HG03097 (cell line): Measurements from ENCODE around the gene TMSB10.
"Not testable (repeated sequence)": the region's sequence is repeated elsewhere in the genome, so short reads cannot be mapped to it uniquely, and the experiment has no call there.

Experiments used
- ATAC-seq: cut with Tn5 transposase; IDR thresholded peaks from one replicate; pipeline ENCODE4 v1.9.1; 2021; ENCODE audit not compliant: unreplicated experiment, low FRiP score

TMSB10 gene

DNA sequence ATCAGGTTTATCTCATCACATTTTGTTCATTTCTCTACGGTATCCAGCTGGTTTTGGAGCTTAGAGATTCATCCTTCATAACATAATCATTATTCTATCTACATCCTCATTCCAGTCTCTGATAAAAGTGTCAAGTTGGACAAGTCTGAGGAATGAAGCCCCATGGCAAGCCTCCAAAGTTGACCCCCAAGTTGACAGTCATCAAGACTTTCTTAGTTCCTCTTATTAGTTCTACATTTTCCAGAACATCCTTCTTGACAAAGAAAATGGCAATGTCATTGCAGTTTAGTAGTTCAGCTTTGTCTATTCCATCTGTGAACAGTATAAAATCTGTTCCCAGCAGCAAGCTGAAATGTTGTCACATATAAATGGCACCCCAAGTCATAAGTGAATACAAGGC, 4.5 kb upstream of the TMSB10 start:
- ATAC-seq: no peak

DNA sequence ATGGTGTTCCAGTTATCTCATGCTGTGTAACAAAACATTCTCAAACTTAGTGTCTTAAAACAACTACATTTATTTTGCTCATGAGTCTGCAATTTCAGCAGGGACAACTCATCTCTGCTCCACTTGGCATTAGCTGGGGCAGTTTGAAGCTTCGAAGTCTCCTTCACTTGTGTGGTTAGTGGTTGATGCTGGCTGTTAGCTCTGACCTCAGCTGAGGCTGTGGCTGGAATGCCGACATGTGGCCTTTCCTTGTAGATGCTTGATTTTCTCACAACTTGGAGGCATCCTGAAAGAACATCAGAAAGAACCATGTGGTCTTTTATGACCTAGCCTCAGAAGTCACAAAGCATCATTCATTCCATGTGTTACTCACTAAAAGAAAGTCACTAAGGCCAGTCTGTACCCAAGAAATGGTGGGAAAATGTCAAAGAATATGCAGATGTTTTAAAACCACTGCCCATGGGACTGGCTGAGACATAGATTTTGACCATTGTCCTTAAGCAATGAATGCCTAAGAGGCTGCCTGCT, 3.8 kb upstream of the TMSB10 start:
- ATAC-seq: no peak

DNA sequence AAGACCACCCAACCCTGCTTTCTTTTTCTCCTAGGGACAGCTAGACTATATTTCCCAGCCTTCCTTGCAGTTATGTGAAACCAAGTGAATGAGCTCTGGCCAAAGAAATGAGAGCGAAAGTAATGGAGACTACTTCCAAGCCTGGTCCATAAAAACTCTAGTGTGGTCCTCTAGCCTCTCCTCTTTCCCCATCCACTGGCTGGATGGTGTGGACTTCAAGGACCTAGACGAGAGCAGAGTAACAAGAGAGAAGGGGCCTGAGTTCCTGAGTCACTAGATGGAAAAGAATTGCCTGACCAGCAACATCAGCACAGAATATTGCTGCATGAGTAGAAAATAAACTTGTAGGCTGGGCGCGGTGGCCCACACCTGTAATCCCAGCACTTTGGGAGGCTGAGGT, 2.9 kb upstream of the TMSB10 start:
- no peak for ATAC-seq

DNA sequence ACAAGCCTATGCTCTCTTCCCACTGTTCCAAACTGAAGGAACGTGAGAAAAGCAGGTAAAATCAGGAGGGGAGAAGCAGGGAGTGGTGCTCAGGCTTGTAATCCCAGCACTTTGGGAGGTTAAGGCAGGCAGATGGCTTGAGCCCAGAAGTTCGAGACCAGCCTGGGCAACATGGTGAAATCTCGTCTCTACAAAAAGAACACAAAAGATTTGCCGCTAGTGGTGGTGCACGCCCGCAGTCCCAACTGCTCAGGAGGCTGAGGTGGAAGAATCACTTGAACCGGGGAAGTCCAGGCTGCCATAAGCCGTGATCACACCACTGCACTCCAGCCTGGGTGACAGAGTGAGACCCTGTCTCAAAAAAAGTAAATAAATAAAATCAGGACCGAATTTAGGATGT, 1.3 kb upstream of the TMSB10 start:
- no peak for ATAC-seq

DNA sequence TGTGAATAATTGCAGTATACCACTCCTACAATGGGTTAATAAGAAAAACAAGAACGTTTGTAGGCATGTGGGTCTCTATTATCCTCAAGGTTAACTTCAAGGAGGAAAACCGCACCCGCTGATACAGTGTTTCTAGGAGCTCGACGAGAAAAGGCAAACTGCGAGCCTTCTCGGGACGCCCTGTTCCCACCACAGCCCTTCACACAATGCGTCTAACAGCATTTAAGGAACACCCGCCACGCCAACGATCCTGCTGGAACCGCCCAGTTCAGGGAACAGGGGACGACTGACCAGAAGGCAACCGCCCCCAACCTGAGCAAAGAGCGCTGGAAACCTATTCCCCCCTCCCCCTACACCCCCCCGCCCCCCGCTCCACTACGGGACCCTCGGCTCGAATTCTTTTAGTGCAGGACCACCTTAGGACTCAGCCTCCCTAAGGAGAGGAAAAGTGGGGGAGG, 710 bp upstream of the TMSB10 start:
- no peak for ATAC-seq

DNA sequence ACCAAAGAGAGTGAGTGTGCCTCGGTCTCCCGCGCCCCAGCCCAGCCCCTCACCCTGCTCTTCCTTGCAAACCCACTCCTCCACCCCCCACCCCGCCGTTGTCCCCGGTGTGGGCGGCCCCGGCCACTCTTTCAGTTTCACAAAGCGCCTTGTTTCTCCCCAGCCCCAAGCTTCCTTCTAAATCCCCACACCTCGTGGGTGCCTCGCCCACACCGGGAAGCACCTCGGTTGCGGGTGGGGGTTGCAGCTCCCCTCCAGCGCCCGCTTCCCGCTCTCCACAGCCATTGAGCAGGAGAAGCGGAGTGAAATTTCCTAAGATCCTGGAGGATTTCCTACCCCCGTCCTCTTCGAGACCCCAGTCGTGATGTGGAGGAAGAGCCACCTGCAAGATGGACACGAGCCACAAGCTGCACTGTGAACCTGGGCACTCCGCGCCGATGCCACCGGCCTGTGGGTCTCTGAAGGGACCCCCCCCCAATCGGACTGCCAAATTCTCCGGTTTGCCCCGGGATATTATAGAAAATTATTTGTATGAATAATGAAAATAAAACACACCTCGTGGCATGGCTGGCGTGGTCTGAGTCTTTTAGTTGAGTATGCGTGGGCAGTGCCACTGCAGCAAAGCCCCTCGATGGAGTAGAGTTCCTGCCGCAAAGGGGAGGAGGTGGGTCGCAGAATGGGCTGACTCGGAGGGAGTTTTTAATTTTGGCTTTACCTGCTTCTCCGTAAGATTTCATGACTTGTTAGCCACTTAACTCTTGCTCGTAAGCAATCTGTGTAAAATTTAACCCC, 848 bp downstream of the TMSB10 start:
- ATAC-seq: peak; percentile 7

DNA sequence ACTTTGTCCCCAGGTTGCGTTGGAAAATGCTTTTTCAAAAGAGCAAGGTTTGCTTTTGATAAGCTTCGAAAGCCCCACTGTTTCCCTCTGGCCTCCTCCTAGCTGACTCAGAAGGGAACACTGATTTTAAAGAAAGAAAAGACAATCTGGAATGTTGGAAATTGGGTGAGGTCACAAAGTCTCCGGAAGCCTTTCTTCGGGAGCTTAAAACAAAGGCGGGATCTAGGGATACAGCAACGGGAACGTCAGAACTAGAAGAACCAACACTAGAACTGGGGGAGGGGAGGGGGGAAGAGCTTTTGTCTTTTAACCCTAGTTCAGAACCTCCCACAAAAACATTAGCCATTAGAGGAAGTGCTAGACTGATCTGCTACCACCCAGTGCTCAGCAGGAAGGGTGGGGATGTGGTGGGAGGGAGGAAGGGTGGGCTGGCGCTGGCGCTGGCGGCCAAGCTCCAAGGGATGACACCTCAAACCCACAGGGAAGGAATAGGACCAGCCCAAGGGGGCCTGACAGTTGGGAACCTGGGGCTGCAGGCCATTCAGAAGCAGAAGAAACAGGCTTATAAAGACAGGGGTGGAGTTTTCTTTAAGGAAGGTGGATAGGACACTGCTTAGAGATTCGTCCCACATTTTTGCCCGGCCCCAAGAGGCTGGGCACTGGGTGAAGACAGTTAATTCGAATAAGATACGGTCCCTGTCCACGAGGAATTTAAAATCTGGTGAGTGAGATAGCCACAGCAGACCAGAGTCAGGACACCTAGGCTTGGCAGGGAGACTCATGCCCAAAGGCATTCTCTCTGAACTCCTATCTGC, 1.7 kb downstream of the TMSB10 start:
- peak; percentile 34 for ATAC-seq

DNA sequence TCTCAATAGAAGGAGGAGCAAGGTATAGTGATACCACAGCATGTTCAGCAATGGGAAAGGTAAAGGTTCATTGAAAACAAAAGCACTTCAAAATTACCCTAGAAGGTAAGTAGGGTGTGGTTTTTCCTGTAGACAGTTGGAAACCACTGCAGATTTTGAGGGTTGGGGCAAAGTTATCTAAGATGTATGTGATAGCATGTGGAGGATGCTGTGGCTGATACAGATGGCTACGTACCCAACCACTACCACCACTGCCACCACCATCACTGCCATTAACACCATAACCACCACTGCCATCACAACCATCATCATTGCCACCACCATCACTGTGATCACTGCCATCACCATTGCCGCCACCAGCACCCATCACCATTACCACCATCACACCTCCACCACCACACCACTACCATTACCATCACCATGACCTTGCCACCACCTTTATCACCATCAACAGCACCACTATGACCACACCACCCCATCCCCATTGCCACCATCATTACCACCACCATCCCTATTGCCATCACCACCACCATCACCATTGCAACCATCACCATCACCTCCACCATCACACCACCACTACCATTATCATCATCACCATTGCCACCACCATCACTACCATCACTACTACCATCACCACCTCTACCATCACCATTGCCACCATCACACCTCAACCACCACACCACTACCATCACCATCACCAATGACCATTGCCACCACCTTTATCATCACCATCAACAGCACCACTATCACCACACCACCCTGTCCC, 3.7 kb downstream of the TMSB10 start:
- no peak for ATAC-seq

DNA sequence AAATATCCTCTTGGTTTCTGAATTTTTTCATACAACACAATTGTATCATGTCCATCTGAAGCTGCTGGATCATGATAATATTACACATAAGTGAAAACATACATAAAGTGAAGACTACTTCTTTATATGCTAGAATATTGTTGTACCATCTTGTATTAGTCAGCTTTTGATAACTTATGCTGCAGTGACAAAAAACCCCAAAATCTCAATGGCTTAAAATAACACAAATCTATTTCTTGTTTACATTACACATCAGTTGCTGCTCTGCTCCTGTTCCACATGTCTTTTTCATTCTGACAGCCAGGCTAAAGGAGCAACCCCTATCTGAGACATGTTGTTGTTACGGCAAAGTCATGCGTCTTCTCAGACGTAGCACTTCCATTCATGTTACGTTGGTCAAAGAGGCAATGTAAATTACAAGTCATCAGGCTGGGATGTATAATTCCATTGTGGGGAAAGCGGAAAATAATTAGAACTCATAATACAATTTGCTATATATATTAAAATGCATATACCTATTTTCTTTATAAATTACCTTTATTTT, 5.8 kb downstream of the TMSB10 start:
- no peak for ATAC-seq

DNA sequence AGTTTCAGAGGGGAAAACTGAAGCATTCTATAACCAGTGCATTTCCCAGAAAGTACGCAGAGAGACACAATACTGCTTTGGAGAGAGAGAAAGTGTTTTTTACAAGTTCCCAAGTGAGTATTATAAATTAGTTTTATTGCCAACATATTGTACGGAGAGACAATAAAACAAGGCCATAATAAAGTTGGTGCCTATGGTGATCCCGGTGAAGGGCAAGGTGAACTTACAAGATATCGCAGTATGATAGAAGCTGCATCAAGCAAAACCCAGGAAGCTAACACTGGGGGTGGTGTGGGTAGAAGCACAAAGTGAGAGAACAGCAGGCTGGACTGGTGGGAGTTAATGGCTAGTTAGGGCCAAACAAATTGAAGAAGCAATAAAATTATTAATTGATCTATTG, 7.5 kb downstream of the TMSB10 start:
- ATAC-seq: no peak

DNA sequence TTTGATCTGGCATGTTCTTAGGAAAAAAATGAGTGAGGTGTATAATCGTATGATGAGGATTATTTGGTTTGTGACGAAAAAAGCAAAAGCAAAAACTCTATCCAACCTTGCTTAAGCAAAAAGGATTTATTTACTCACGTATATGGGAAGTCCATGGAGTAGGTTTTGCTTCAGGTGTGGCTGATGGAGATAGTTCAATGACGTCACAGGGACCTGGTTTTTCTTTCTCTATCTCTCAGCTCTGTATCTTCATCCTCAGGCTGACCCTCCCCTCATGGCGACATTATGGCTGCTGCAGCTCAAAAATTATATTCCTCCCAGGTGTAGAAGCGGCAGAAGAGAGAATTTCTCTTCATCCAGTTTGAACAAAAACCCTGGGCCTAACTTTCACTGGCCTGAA, 8.9 kb downstream of the TMSB10 start:
- no peak for ATAC-seq

DNA sequence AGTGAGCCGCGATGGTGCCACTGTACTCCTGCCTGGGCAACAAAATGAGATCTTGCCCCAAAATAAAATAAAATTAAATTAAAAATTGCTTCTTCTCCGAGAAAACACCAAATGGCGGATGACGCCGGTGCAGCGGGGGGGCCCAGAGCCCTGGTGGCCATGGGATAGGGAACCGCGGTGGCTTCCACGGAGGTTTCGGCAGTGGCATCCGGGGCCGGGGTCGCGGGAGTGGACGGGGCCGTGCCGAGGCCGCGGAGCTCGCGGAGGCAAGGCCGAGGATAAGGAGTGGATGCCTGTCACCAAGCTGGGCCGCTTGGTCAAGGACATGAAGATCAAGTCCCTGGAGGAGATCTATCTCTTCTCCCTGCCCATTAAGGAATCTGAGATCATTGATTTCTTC, 10.2 kb downstream of the TMSB10 start:
- ATAC-seq: not testable (repeated sequence)

DNA sequence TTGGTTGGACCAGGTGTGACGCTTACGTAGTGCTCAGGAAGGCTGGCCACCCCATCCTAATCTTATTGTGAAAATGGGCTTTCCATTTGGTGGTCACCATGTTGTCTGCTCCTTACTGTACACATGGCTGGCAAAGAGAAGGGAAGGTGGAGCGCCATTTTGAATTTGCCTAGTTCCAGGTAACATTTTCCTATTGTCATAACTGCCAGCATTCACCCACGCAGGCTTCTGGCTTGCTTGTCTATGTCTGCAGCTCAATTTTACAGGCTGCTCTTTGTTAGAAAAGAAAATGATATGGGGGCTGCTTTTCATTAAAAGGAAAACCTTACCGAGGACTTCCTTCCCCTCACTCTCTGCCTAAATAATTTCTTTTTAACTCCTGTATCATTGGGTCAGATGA, 12.4 kb downstream of the TMSB10 start:
- ATAC-seq: not testable (repeated sequence)

DNA sequence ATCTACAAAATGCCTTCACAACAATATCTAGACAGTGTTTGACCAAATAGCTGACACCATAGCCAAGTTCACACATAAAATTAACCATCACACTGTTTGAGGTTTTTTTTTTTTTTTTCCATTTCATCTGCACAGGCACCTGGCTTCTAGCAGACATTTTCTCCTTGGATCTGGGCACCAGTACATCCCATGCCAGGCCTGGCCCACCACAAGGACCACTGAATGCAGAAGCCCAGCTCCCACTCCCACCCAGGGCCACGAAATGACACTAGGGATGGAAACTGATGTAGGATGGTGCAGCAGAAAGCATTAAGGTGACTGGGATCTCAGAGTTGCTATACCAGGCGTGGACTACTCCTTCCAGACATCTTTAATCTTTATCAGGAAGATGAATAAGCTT, 13.0 kb downstream of the TMSB10 start:
- no peak for ATAC-seq

DNA sequence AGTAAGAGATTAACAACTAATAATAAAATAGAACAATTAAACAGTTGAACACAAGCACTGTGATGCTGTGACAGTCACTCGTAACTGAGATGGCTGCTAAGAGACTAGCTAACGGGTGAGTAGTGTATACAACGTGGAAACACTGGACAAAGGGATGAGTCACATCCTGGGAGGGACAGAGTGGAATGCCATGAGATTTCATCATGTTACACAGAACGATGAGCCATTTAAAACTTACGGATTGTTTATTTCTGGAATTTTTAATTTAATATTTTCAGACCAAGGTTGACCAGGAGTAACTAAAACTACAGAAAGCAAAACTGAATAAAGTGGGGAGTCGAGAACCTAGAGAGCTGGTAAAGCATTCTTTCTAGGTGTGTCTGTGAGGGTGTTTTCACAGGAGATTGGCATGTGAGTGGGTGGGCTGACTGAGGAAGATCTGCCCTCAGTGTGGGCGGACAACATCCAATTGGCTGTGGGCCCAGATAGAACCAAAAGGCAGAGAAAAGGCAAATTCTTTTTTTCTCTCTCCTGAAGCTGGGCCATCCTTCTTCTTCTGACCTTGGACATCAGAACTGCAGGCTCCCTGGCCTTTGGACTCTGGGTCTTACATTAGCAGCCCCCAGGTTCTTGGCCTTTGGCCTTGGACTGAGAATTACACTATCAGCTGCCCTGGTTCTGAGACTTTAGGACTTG, 14.6 kb downstream of the TMSB10 start:
- ATAC-seq: peak; percentile 45

DNA sequence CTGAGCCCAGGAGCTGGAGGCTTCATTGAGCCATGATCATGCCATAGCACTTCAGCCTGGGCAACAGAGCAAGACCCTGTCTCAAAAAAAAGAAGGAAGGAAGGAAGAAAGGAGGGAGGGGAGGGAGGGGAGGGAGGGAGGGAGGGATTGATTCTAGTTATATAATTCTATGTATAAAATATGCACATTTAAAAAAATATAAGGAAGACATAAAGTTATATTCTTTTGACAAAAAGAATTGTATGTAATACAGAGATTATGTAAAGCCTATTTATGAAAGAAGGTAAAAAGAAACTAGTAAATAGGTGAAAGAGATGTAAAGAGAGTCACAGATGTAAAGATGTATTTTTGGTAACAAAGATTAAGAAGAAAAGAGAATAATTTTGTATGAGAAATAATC, 17.6 kb downstream of the TMSB10 start:
- no peak for ATAC-seq

DNA sequence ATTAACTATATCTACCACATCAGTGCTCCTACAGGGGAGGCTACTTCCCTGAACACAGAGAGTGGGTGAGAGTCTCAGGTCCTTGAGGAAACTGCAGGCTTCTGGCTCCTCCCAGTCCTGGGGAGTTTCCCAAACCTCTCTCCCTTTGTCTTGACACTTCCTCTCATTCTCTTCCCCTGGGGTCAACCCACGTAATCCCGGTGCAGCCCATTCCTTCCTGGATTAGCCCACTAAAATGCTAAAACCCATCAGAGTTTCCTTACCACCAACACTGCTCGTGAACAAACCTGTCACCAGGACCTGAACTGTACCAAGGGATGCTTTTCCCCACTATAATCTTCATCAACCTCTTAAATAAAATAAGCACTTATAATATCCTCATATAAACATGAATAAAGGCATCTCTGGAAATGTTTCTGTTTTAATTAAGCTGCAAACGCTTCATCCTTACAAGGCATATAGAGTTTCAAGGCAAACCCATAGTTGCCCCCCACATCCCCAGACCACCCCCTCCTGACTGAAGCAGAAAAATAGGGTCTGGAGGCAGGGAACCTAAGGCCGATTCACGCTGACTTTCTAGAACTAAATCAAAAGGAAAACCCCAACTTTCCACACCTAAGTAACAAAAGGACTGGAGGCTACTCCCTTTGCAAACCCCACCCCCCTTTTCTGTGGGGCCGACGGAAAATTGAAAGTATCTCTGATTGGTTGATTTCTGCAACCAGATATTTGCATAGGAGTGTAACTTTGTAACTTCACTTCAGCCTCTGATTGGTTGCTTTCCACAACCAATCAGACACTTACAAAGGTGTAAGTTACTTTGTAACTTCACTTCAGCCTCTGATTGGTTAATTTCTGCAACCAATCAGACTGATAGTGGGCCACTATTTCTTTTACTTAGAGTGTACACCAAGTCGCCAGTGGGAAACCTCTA, 19.0 kb downstream of the TMSB10 start:
- peak; percentile 13 for ATAC-seq

DNA sequence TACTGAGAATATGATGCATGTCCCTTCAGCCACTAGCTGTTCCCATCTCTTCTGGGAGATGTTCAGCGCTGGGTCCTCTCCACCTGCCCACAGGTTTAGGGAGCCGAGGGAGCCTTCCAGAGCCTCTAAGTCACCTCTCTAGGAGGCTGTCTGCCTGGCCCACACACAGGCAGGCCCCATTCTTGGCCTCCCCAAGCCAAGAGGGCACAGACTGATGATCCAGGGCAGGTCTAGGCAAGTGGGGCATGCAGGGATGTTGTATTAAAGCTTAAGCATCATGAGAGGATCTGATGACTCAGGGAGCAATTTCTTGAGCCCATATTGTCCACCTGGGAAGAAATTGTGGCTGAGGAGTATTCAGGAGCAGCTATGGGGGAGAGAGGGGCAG, 19.9 kb downstream of the TMSB10 start:
- no peak for ATAC-seq
